Transverse colon (tissue), 4 donors: ENCODE measurements around the gene TXNDC17. TPM values are rescaled to one million over a fixed set of nuclear protein-coding genes. Genes with fewer than 3 reads are reported as not detected.
A peak's percentile ranks its signal among the peaks of the same experiment; 100 is the strongest.

Source experiments
- DNase-seq: peaks from one replicate; pipeline ENCODE4 v3.0.0-alpha.2; 2019
- H3K27ac ChIP-seq, 4 donors: fragments of 200-600 bp; sonication (generic); 2 replicates each; pipeline ENCODE4 v1.5.1; 2016 to 2018; ENCODE audit warnings: inconsistent platforms in 4 of 4
- H3K27me3 ChIP-seq: fragments of 200-600 bp; sonication (generic); 2 replicates; pipeline ENCODE4 v1.5.1; 2017; ENCODE audit warnings: inconsistent platforms
- H3K36me3 ChIP-seq, 4 donors: fragments of 200-600 bp; sonication (generic); 2 replicates each; pipeline ENCODE4 v1.5.1; 2017 to 2019; ENCODE audit warnings: inconsistent platforms in 4 of 4
- H3K4me1 ChIP-seq, 4 donors: fragments of 200-600 bp; sonication (generic); 2 replicates each; pipeline ENCODE4 v1.5.1; 2017 to 2020; ENCODE audit warnings: inconsistent platforms in 4 of 4
- H3K4me3 ChIP-seq, 4 donors: fragments of 200-600 bp; sonication (generic); 1 replicate in 1 of 4; 2 replicates in 3 of 4; pipeline versions ENCODE4 v1.5.1 to v1.6.1; 2017 to 2019; ENCODE audit warnings: inconsistent platforms in 4 of 4
- H3K9me3 ChIP-seq, 2 donors: fragments of 200-600 bp; sonication (generic); 2 replicates each; pipeline ENCODE4 v1.5.1; 2017 to 2019; ENCODE audit warnings: inconsistent platforms in 2 of 2
- EP300 ChIP-seq: sonication (generic); formaldehyde crosslinking; IDR thresholded peaks from one replicate; pipeline ENCODE4 v1.6.1; 2017; ENCODE audit warnings: antibody characterized with exemption, low read depth
- POLR2A ChIP-seq: fragments of 450-650 bp; IDR thresholded peaks from one replicate; pipeline ENCODE4 v1.6.1; 2016; ENCODE audit warnings: antibody characterized with exemption, mild to moderate bottlenecking, moderate library complexity
- POLR2AphosphoS5 ChIP-seq, 3 donors: sonication (generic); formaldehyde crosslinking; IDR thresholded peaks; one replicate each; pipeline ENCODE4 v1.6.1; 2016; ENCODE audit warnings: antibody characterized with exemption in 3 of 3
- WGBS, 2 donors: methylation state at CpG; one replicate each; pipeline ENCODE4 v1.1.5; 2018; ENCODE audit warnings: low coverage in 1 of 2; 5-methylcytosine and 5-hydroxymethylcytosine counted together
- in situ Hi-C, 4 donors: fragments of 200-750 bp; cut with MboI; loops; one replicate each; pipeline versions ENCODE4 v1.15.0 to v1.15.1; 2017; ENCODE audit warnings: low sequenced_read_pairs in 3 of 4, low pct_ligation_motif_present in 1 of 4, low pct_unique_long_range_greater_than_20kb in 1 of 4
- intact Hi-C: fragments of 100-400 bp; cut with DNase I; formaldehyde crosslinking; loops from one replicate; pipeline ENCODE4 v1.15.1; 2023; ENCODE audit warnings: low total_unique reads
- total RNA-seq, 4 donors: library from RNA; depleted of rRNA; stranded (reverse); fragments of >200 nt; gene quantifications; one replicate each; pipeline ENCODE4 v1.1.0, GENCODE V29; 2016
- TF ChIP-seq, protein P1 (sequence below), 5 experiments: fragments of 200-600 bp in 3 of 5; fragments of 450-650 bp in 2 of 5; sonication (generic) in 3 of 5; IDR thresholded peaks; 1 replicate in 2 of 5; 2 replicates in 3 of 5; pipeline ENCODE4 v1.5.1; 2016 to 2017; ENCODE audit warnings: antibody characterized with exemption in 5 of 5, inconsistent platforms in 3 of 5, mild to moderate bottlenecking in 2 of 5, moderate library complexity in 1 of 5

TXNDC17 gene
- total RNA-seq, 4 donors from 2014 or later = 60.2 to 439 (median 238) TPM

DNA sequence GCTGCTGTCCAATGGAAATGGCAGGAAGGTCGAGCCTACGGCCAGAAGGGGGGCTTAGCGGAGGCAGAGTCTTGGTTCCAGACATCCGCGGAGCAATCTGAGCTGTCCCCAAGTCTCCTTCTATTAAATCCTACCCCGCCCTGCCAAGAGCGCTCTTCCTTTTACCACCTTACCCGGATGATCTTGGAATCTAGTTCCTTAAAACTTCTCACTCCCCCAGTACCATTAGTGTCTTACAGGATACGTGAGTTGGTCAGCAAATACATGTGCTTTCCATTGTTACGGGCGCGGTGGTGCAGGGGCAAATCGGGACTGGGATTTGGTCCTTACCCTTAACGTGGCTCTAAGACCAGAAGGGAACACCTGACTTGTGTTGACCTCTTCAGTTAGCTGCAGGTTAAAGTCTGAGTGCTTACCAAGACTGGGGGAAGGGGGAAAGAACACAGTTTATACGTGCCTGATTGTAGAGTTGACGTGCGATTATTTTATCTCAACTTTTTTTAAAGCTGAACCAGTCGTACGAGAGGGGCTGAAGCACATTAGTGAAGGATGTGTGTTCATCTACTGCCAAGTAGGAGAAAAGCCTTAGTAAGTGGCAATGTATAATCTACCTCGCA is 495 bp downstream of the TXNDC17 start:
- WGBS, 2 donors = 2 to 11% methylated on average over 5 to 20 of the region's 20 CpGs
- intact Hi-C loops (no loop called here), in situ Hi-C loops (loop anchor here (25.0 kb wide), 2 partner anchors 179 to 371 kb away; partner anchors contain the start of genes BCL6B (in 1 of the 4) and RNASEK (in 1 of the 4))
- Histone ChIP-seq H3K9me3 (no peaks in the 10 kb centered on the region), H3K27me3 (no peaks in the 10 kb centered on the region), H3K27ac (peak overlapping the region; percentile 85 to 94 (median 92)), H3K36me3 (peaks cover 0 to 5% (median 0%) of the 10 kb centered on the region in 4 donors), H3K4me3 (peak overlapping the region; percentile 73 to 92 (median 78)), H3K4me1 (peaks cover 20 to 33% (median 27%) of the 10 kb centered on the region in 4 donors)
- no peak for TF ChIP-seq EP300
- TF ChIP-seq POLR2A = peak; percentile 14
- DNase-seq = no peak

GRCh38 chr17:6642592-6642991 is 1.7 kb downstream of the TXNDC17 start:
- no peak overlapping the region for H3K27ac ChIP-seq
- no peak for TF ChIP-seq EP300
- TF ChIP-seq, protein P1, sequence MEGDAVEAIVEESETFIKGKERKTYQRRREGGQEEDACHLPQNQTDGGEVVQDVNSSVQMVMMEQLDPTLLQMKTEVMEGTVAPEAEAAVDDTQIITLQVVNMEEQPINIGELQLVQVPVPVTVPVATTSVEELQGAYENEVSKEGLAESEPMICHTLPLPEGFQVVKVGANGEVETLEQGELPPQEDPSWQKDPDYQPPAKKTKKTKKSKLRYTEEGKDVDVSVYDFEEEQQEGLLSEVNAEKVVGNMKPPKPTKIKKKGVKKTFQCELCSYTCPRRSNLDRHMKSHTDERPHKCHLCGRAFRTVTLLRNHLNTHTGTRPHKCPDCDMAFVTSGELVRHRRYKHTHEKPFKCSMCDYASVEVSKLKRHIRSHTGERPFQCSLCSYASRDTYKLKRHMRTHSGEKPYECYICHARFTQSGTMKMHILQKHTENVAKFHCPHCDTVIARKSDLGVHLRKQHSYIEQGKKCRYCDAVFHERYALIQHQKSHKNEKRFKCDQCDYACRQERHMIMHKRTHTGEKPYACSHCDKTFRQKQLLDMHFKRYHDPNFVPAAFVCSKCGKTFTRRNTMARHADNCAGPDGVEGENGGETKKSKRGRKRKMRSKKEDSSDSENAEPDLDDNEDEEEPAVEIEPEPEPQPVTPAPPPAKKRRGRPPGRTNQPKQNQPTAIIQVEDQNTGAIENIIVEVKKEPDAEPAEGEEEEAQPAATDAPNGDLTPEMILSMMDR (IDR thresholded peaks at IDR 0.05) = no peak
- no peak for TF ChIP-seq POLR2A
- TF ChIP-seq POLR2AphosphoS5 (IDR thresholded peaks at IDR 0.05) = no peak
- no peak overlapping the region for H3K4me3 ChIP-seq
- intact Hi-C loops (no loop called here), in situ Hi-C loops (loop anchor here (25.0 kb wide), 2 partner anchors 180 to 370 kb away; partner anchors contain the start of genes BCL6B (in 1 of the 4) and RNASEK (in 1 of the 4))
- 41 to 54% methylated on average over 2 of the region's 2 CpGs for WGBS, 2 donors
- DNase-seq = no peak
- no peaks in the 10 kb centered on the region for H3K9me3 ChIP-seq
- H3K4me1 ChIP-seq = peaks cover 20 to 33% (median 27%) of the 10 kb centered on the region in 4 donors
- no peaks in the 10 kb centered on the region for H3K27me3 ChIP-seq
- H3K36me3 ChIP-seq = peaks cover 0 to 5% (median 0%) of the 10 kb centered on the region in 4 donors

- in situ Hi-C loops = loop anchor here (25.0 kb wide), 2 partner anchors 181 to 369 kb away; partner anchors contain the start of genes BCL6B (in 1 of the 4) and RNASEK (in 1 of the 4)
- Histone ChIP-seq H3K4me3 (no peak overlapping the region), H3K4me1 (peaks cover 16 to 30% (median 25%) of the 10 kb centered on the region in 4 donors), H3K36me3 (peaks cover 0 to 5% (median 0%) of the 10 kb centered on the region in 4 donors), H3K27me3 (no peaks in the 10 kb centered on the region), H3K9me3 (no peaks in the 10 kb centered on the region), H3K27ac (no peak overlapping the region)
- TF ChIP-seq, protein P1 (IDR thresholded peaks at IDR 0.05) = no peak
- no peak for TF ChIP-seq POLR2AphosphoS5 (IDR thresholded peaks at IDR 0.05)
- TF ChIP-seq POLR2A = no peak
- TF ChIP-seq EP300 = no peak
- intact Hi-C loops = no loop called here
- DNase-seq = no peak
- WGBS, 2 donors = 75 to 81% methylated on average over 4 to 5 of the region's 5 CpGs
These were observed 2.7 kb downstream of the TXNDC17 start for GRCh38 chr17:6643451-6644125.

GRCh38 chr17:6648181-6648580 is 7.3 kb downstream of the TXNDC17 start:
- in situ Hi-C loops = loop anchor here (25.0 kb wide), 2 partner anchors 186 to 364 kb away; partner anchors contain the start of genes BCL6B (in 1 of the 4) and RNASEK (in 1 of the 4)
- H3K4me1 ChIP-seq = peaks cover 7 to 31% (median 21%) of the 10 kb centered on the region in 4 donors
- H3K9me3 ChIP-seq = no peaks in the 10 kb centered on the region
- H3K36me3 ChIP-seq = peaks cover 0 to 5% (median 0%) of the 10 kb centered on the region in 4 donors
- TF ChIP-seq POLR2AphosphoS5 (IDR thresholded peaks at IDR 0.05) (no peak), EP300 (no peak)
- TF ChIP-seq, protein P1 (IDR thresholded peaks at IDR 0.05) = peak in 3 of 5 experiments; percentile 24 to 36 (median 29)
- no peak for DNase-seq
- no peaks in the 10 kb centered on the region for H3K27me3 ChIP-seq
- no peak overlapping the region for H3K27ac ChIP-seq
- intact Hi-C loops = no loop called here
- no peak overlapping the region for H3K4me3 ChIP-seq
